HCT116 (cell line): ENCODE data around the gene TMEM126A. TPM values are rescaled to one million over a fixed set of nuclear protein-coding genes. Genes with fewer than 3 reads are reported as not detected.

Experiments used
- ATAC-seq: fragments of 200-7000 bp; cut with Tn5 transposase; 2 replicates; pipeline ENCODE4 v1.9.1; 2020; ENCODE audit warnings: mild to moderate bottlenecking, moderate library complexity
- BruUV-seq: library from RNA; stranded (reverse); fragments of 400-500 nt; replicated peaks from 2 replicates; lab custom pipeline; 2021; lab: Mats Ljungman, UMichigan
- CTCF ChIA-PET: fragments of 300-600 bp; sonication (Branson Sonifier 250); formaldehyde crosslinking; loops from one replicate; lab custom pipeline; 2021; ENCODE audit warnings: antibody characterized with exemption; lab: Charles Lee
- POLR2A ChIA-PET: fragments of 300-600, 350-600 bp; sonication (Branson Sonifier 250); formaldehyde crosslinking; loops from one replicate; lab custom pipeline; 2021; ENCODE audit warnings: antibody characterized with exemption; lab: Charles Lee
- RAD21 ChIA-PET, 2 experiments: fragments of 300-600 bp; sonication (Branson Sonifier 250); formaldehyde crosslinking; loops; one replicate each; lab custom pipeline; 2023; ENCODE audit warnings: low total read pairs in 2 of 2; ENCODE audit not compliant: uncharacterized antibody in 2 of 2, unreplicated experiment in 2 of 2, low non-redundant PET in 1 of 2; lab: Charles Lee
- DNase-seq: peaks from one replicate; pipeline ENCODE4 v3.0.0-alpha.2; 2010; ENCODE audit warnings: low read depth, low spot score
- H2AFZ ChIP-seq: fragments of 200-600 bp; shearing (Covaris generic), sonication (generic); 2 replicates; pipeline ENCODE4 v1.6.1; 2017; ENCODE audit warnings: low read depth, mixed run types, mixed read lengths, antibody characterized with exemption, low read length; ENCODE audit not compliant: poor library complexity, severe bottlenecking
- H3K27ac ChIP-seq: 2 replicates; pipeline ENCODE4 v1.5.1; 2012; ENCODE audit warnings: low read depth, low read length
- H3K27me3 ChIP-seq: fragments of 200-600 bp; sonication (generic); 2 replicates; pipeline ENCODE4 v1.6.1; 2016; ENCODE audit warnings: mixed run types, low read length, mixed read lengths; ENCODE audit not compliant: insufficient read depth
- H3K36me3 ChIP-seq, 2 experiments: fragments of 200-500 bp in 1 of 2; fragments of 200-600 bp in 1 of 2; sonication (Bioruptor generic) in 1 of 2; sonication (generic) in 1 of 2; 2 replicates each; pipeline versions ENCODE4 v1.5.1 to v1.6.1; 2014 to 2016; ENCODE audit warnings: low read length in 2 of 2, inconsistent platforms in 1 of 2, mixed read lengths in 1 of 2, mixed run types in 1 of 2; ENCODE audit not compliant: insufficient read depth in 2 of 2, control insufficient read depth in 1 of 2
- H3K4me1 ChIP-seq, 2 experiments: fragments of 200-600 bp in 1 of 2; sonication (generic) in 1 of 2; 2 replicates each; pipeline versions ENCODE4 v1.5.1 to v1.6.1; 2012 to 2017; ENCODE audit warnings: low read length in 2 of 2, inconsistent platforms in 1 of 2, mild to moderate bottlenecking in 1 of 2, mixed read lengths in 1 of 2, mixed run types in 1 of 2, moderate library complexity in 1 of 2; ENCODE audit not compliant: insufficient read depth in 2 of 2, control insufficient read depth in 1 of 2
- H3K4me2 ChIP-seq: fragments of 200-600 bp; sonication (generic); 2 replicates; pipeline ENCODE4 v1.6.1; 2017; ENCODE audit warnings: mixed run types, low read length, mixed read lengths
- H3K4me3 ChIP-seq, 2 experiments: fragments of 200-600 bp in 1 of 2; sonication (generic) in 1 of 2; replicated peaks in 1 of 2; 2 replicates each; pipeline ENCODE4 v1.5.1; 2011 to 2016; ENCODE audit warnings: low read length in 2 of 2, control low read depth in 1 of 2, low read depth in 1 of 2, mild to moderate bottlenecking in 1 of 2, mixed read lengths in 1 of 2, mixed run types in 1 of 2
- H3K79me2 ChIP-seq: fragments of 200-600 bp; sonication (generic); 2 replicates; pipeline ENCODE4 v1.6.1; 2017; ENCODE audit warnings: mild to moderate bottlenecking, mixed run types, low read length, moderate library complexity, mixed read lengths; ENCODE audit not compliant: insufficient read depth
- H3K9ac ChIP-seq: fragments of 200-600 bp; sonication (generic); 2 replicates; pipeline ENCODE4 v1.6.1; 2016; ENCODE audit warnings: low read length, mixed read lengths
- H3K9me2 ChIP-seq: fragments of 200-600 bp; sonication (generic), shearing (Covaris generic); 2 replicates; pipeline ENCODE4 v1.6.1; 2017; ENCODE audit warnings: mixed run types, mild to moderate bottlenecking, moderate library complexity; ENCODE audit not compliant: insufficient read depth
- H3K9me3 ChIP-seq, 2 experiments: fragments of 200-500 bp in 1 of 2; fragments of 200-600 bp in 1 of 2; sonication (Bioruptor generic) in 1 of 2; sonication (generic) in 1 of 2; 2 replicates each; pipeline ENCODE4 v1.6.1; 2014 to 2017; ENCODE audit warnings: low read length in 2 of 2, mixed read lengths in 2 of 2, inconsistent platforms in 1 of 2, low read depth in 1 of 2, mild to moderate bottlenecking in 1 of 2, mixed run types in 1 of 2, moderate library complexity in 1 of 2; ENCODE audit not compliant: control insufficient read depth in 1 of 2, insufficient read depth in 1 of 2
- H4K20me1 ChIP-seq: fragments of 200-600 bp; sonication (generic), shearing (Covaris generic); 2 replicates; pipeline ENCODE4 v1.6.1; 2017; ENCODE audit warnings: mixed run types, mild to moderate bottlenecking, moderate library complexity; ENCODE audit not compliant: insufficient read depth
- CEBPB ChIP-seq: IDR thresholded peaks from 2 replicates; pipeline ENCODE4 v1.6.1; 2012; ENCODE audit warnings: low read depth
- EZH2phosphoT487 ChIP-seq: fragments of 200-600 bp; IDR thresholded peaks from 2 replicates; pipeline ENCODE4 v1.6.1; 2018; ENCODE audit warnings: antibody characterized with exemption, borderline replicate concordance
- FOSL1 ChIP-seq: IDR thresholded peaks from 2 replicates; pipeline ENCODE4 v1.6.1; 2012; ENCODE audit warnings: low read depth
- JUND ChIP-seq: IDR thresholded peaks from 2 replicates; pipeline ENCODE4 v1.6.1; 2012
- POLR2AphosphoS5 ChIP-seq: IDR thresholded peaks from 2 replicates; pipeline ENCODE4 v1.6.1; 2011; ENCODE audit warnings: mild to moderate bottlenecking, low read depth, low read length, moderate library complexity
- RAD21 ChIP-seq: IDR thresholded peaks from 2 replicates; pipeline ENCODE4 v1.6.1; 2012; ENCODE audit warnings: low read depth, mild to moderate bottlenecking
- REST ChIP-seq: IDR thresholded peaks from 2 replicates; pipeline ENCODE4 v1.6.1; 2012; ENCODE audit warnings: low read depth
- SIN3A ChIP-seq: IDR thresholded peaks from 2 replicates; pipeline ENCODE4 v1.6.1; 2012; ENCODE audit warnings: low read depth
- SRF ChIP-seq: IDR thresholded peaks from 2 replicates; pipeline ENCODE4 v1.6.1; 2012; ENCODE audit warnings: low read depth
- YY1 ChIP-seq: IDR thresholded peaks from 2 replicates; pipeline ENCODE4 v1.6.1; 2011; ENCODE audit warnings: low read length, low read depth, moderate library complexity, mild to moderate bottlenecking; ENCODE audit not compliant: insufficient replicate concordance; ENCODE audit errors: extremely low read depth
- ZBTB33 ChIP-seq: IDR thresholded peaks from 2 replicates; pipeline ENCODE4 v1.6.1; 2011; ENCODE audit warnings: mild to moderate bottlenecking, low read length, moderate library complexity; ENCODE audit not compliant: insufficient replicate concordance; ENCODE audit errors: extremely low read depth
- ZFX ChIP-seq: fragments of 450-650 bp; IDR thresholded peaks from 2 replicates; pipeline ENCODE4 v1.6.1; 2017
- ZNF274 ChIP-seq: fragments of 200-500 bp; sonication (Bioruptor generic); IDR thresholded peaks from 2 replicates; pipeline ENCODE4 v1.6.1; 2014; ENCODE audit warnings: mild to moderate bottlenecking, low read depth, low read length, inconsistent platforms
- intact Hi-C: fragments of 100-400 bp; cut with micrococcal nuclease; formaldehyde crosslinking; loops from 2 replicates; pipeline ENCODE4 v1.10.0; 2022
- total RNA-seq: library from RNA; stranded (reverse); gene quantifications from one replicate; pipeline ENCODE4 v1.2.1, GENCODE V29; 2021; ENCODE audit not compliant: unreplicated experiment
- TF ChIP-seq, protein P1 (sequence below): IDR thresholded peaks from 2 replicates; pipeline ENCODE4 v1.6.1; 2012

Gene TMEM126A
- total RNA-seq, 1 experiment from 2014 or later, result 24.1 TPM

DNA sequence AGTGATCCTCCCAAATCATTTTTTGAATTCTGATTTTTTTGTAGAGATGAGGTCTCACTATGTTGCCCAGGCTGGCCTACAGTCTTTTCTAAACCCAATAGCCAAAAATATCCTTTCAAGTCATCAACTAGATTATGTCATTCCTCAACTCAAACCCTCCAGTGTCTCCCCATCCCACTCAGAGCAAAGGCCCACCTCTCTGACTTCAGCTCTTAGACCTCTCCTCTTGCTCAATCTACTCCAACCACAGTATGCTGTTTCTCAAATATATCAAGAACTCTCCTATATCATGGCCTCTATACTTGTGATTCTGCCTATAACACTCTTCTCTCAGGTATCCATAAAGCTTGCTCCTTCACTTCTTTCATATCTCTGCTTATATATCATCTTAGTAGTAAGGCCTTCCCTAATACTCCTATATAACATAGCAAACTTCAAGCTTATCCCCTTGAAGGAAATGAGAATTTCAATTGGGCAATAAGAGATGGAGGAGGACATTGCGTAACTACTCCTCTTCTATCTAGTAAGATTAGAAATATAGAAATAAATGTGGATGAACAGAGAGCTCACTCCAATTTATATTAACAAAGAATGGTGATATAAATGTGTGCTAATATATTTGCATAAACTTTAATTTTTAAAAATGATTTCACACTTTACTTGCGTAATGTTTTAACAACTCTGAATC, 45.1 kb upstream of the TMEM126A start:
- no peaks in the 10 kb centered on the region for H3K4me1 ChIP-seq
- no peak overlapping the region for H2AFZ ChIP-seq
- no peaks in the 10 kb centered on the region for H3K79me2 ChIP-seq
- no peak overlapping the region for H3K27ac ChIP-seq
- DNase-seq (no peak), ATAC-seq (no peak)
- H4K20me1 ChIP-seq, result no peaks in the 10 kb centered on the region
- TF ChIP-seq ZBTB33 (no peak), RAD21 (no peak), SRF (no peak), CEBPB (0 out of 2 replicates have a peak, but pooled peaks have one; percentile 16), YY1 (no peak)
- TF ChIP-seq, protein P1, sequence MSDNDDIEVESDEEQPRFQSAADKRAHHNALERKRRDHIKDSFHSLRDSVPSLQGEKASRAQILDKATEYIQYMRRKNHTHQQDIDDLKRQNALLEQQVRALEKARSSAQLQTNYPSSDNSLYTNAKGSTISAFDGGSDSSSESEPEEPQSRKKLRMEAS, result no peak
- no peaks in the 10 kb centered on the region for H3K9me3 ChIP-seq
- H3K9ac ChIP-seq, result no peak overlapping the region
- H3K4me2 ChIP-seq, result no peak overlapping the region
- BruUV-seq, result no TSS peak
- ChIA-PET RAD21 (no interaction called here), POLR2A (no interaction called here), CTCF (no interaction called here)
- no peaks in the 10 kb centered on the region for H3K36me3 ChIP-seq
- no peak overlapping the region for H3K4me3 ChIP-seq
- no peaks in the 10 kb centered on the region for H3K27me3 ChIP-seq
- H3K9me2 ChIP-seq, result no peaks in the 10 kb centered on the region
- intact Hi-C loops, result loop anchor here (10.0 kb wide), 1 partner anchor 592 kb away; no protein-coding TSS in a partner anchor

DNA sequence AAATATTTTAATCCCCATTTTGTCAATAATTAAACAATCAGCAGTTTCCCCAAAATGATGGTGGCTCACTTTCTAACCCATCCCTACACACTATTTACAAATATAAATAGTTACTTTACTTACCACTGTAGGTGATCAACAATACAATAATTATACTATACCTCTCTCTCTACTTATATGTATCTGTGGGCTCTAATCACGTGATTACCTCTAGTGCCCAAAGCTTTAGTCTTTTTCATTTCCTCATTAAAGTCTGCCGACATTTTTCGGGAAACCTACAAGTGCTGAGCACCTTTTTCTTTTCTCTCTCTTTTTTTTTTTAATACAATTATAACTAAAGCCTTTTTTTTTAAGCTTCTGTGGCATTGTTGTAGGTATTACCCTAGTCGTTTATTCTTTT, 44.5 kb upstream of the TMEM126A start:
- Histone ChIP-seq H3K4me3 (no peak overlapping the region), H3K9me2 (no peaks in the 10 kb centered on the region), H4K20me1 (no peaks in the 10 kb centered on the region), H3K27ac (no peak overlapping the region), H3K36me3 (no peaks in the 10 kb centered on the region), H3K79me2 (no peaks in the 10 kb centered on the region), H3K9ac (no peak overlapping the region), H3K4me1 (no peaks in the 10 kb centered on the region), H3K27me3 (no peaks in the 10 kb centered on the region), H3K4me2 (no peak overlapping the region), H2AFZ (no peak overlapping the region), H3K9me3 (no peaks in the 10 kb centered on the region)
- no TSS peak for BruUV-seq
- RAD21 ChIA-PET, result no interaction called here
- POLR2A ChIA-PET, result no interaction called here
- ATAC-seq (no peak), DNase-seq (no peak)
- intact Hi-C loops, result loop anchor here (10.0 kb wide), 1 partner anchor 592 kb away; no protein-coding TSS in a partner anchor
- CTCF ChIA-PET, result no interaction called here
- no peak for TF ChIP-seq JUND
- TF ChIP-seq FOSL1, result no peak
- TF ChIP-seq YY1, result no peak
- TF ChIP-seq, protein P1, result no peak
- TF ChIP-seq EZH2phosphoT487, result no peak
- no peak for TF ChIP-seq SIN3A
- TF ChIP-seq SRF, result no peak
- no peak for TF ChIP-seq ZFX
- TF ChIP-seq REST, result no peak
- no peak for TF ChIP-seq POLR2AphosphoS5
- TF ChIP-seq ZNF274, result no peak
